ENCODE measurements around the gene NCK2. TPM values are rescaled to one million over a fixed set of nuclear protein-coding genes. Genes with fewer than 3 reads are reported as not detected.

Gene NCK2
- total and polyA plus RNA-seq, 2 of the 4 experiments (the other 2 are of a cell fraction): 15.8 to 22.2 TPM

- no peak overlapping the region for H2BK20ac ChIP-seq (ENCODE audit: low read depth, low read length)
- peaks cover 45 to 83% of the 10 kb centered on the region in 2 experiments for H3K79me1 ChIP-seq (ENCODE audit: low read depth in 1 of 2, low read length in 2 of 2)
- peaks cover 18% of the 10 kb centered on the region for H4K20me1 ChIP-seq (ENCODE audit: insufficient read depth, low read length)
- BruUV-seq (replicated peaks): no TSS peak
- H3K9me1 ChIP-seq (ENCODE audit: insufficient read depth, low read length): peaks cover 48% of the 10 kb centered on the region
- H2AK9ac ChIP-seq (replicated peaks; ENCODE audit: low read depth, low read length, poor library complexity): no peak overlapping the region
- no peak overlapping the region for H3K4me3 ChIP-seq (ENCODE audit: insufficient read depth, low read depth, low read length)
- no peak for ATAC-seq (ENCODE audit: low read depth)
- H3K56ac ChIP-seq (ENCODE audit: extremely low read depth, insufficient read depth, low read length): no peak overlapping the region
- no peak overlapping the region for H2AFZ ChIP-seq (replicated peaks; ENCODE audit: low read length, poor library complexity)
- no peak overlapping the region for H2BK15ac ChIP-seq (ENCODE audit: low read depth, low read length)
- H3K27me3 ChIP-seq (ENCODE audit: control insufficient read depth, insufficient read depth, low read length): no peaks in the 10 kb centered on the region
- H3K18ac ChIP-seq (ENCODE audit: low read depth, low read length): no peak overlapping the region
- no peak overlapping the region for H3K27ac ChIP-seq (ENCODE audit: insufficient read depth, low read length)
- H2BK5ac ChIP-seq (ENCODE audit: low read depth, low read length, poor library complexity, severe bottlenecking): no peak overlapping the region
- H3K14ac ChIP-seq (replicated peaks; ENCODE audit: low read depth, low read length): no peak overlapping the region
- H3K36me3 ChIP-seq (ENCODE audit: control insufficient read depth, insufficient read depth, low read length): peaks cover 2% of the 10 kb centered on the region; the same call in 1 of the 2 replicates
- ChIA-PET POLR2A (ENCODE audit: unreplicated experiment) (no interaction called here), CTCF (no interaction called here)
- no peak overlapping the region for H4K91ac ChIP-seq (ENCODE audit: insufficient read depth, low read depth, low read length)
- H2BK120ac ChIP-seq (ENCODE audit: low read depth, low read length): no peak overlapping the region
- H3K4me1 ChIP-seq (ENCODE audit: control insufficient read depth, insufficient read depth, low read length): peaks cover 24% of the 10 kb centered on the region
- DNase-seq: no peak
- no peak overlapping the region for H2AK5ac ChIP-seq (ENCODE audit: low read depth, low read length)
- no peak overlapping the region for H3K23ac ChIP-seq (ENCODE audit: low read depth, low read length)
- no peak overlapping the region for H3K4ac ChIP-seq (ENCODE audit: low read depth, low read length)
- H3K9ac ChIP-seq (ENCODE audit: low read depth, low read length): no peak overlapping the region
- intact Hi-C loops (cut with micrococcal nuclease) (no loop called here), in situ Hi-C loops (cut with MboI; ENCODE audit: low sequenced_read_pairs) (no loop called here), dilution Hi-C loops (cut with HindIII; ENCODE audit: low sequenced_read_pairs, unreplicated experiment) (no loop called here)
- no peak overlapping the region for H4K5ac ChIP-seq (ENCODE audit: low read depth, low read length)
- WGBS, 2 experiments (ENCODE audit: extremely low coverage in 2 of 2, insufficient read length in 1 of 2): no CpG with 5 or more reads among the region's 4 CpGs
- TF ChIP-seq MAFK (IDR thresholded peaks at IDR 0.05; ENCODE audit: low read depth, low read length) (no peak), RFX5 (IDR thresholded peaks at IDR 0.05; ENCODE audit: low read depth, low read length) (no peak)
- no peak overlapping the region for H3K4me2 ChIP-seq (ENCODE audit: low read depth, low read length)
- H4K8ac ChIP-seq (ENCODE audit: low read depth in 2 of 2, low read length in 2 of 2): no peak overlapping the region
- no peaks in the 10 kb centered on the region for H3K9me3 ChIP-seq (ENCODE audit: control insufficient read depth, insufficient read depth, low read length)
These were observed 125.3 kb downstream of the NCK2 start for GRCh38 chr2:105870062-105870461.

All from IMR-90 (cell line).